Left lung (tissue), 10 donors: Measurements from ENCODE around the gene TTC34. TPM values are rescaled to one million over a fixed set of nuclear protein-coding genes. Genes with fewer than 3 reads are reported as not detected.
A peak's percentile ranks its signal among the peaks of the same experiment; 100 is the strongest.

Source experiments
- ATAC-seq: fragments of 200-7000 bp; cut with Tn5 transposase; one replicate; pipeline ENCODE4 v1.9.1; 2020; ENCODE audit warnings: moderate library complexity
- DNase-seq, 4 donors: peaks; one replicate each; pipeline ENCODE4 v3.0.0-alpha.2; 2013 to 2020
- H3K27ac ChIP-seq, 2 donors: fragments of 200-600 bp; sonication (generic) in 1 of 2; one replicate each; pipeline versions ENCODE4 v1.5.0 to v1.8.0; 2020 to 2021
- H3K27me3 ChIP-seq, 2 donors: fragments of 200-600 bp; sonication (generic) in 1 of 2; one replicate each; pipeline versions ENCODE4 v1.5.0 to v1.8.0; 2020 to 2021
- H3K36me3 ChIP-seq, 2 donors: fragments of 200-600 bp; sonication (generic) in 1 of 2; one replicate each; pipeline versions ENCODE4 v1.5.0 to v1.8.0; 2020 to 2021
- H3K4me1 ChIP-seq, 2 donors: fragments of 200-600 bp; one replicate each; pipeline ENCODE4 v1.8.0; 2021
- H3K4me3 ChIP-seq, 2 donors: fragments of 200-600 bp; sonication (generic) in 1 of 2; one replicate each; pipeline versions ENCODE4 v1.5.0 to v1.8.0; 2020 to 2021; ENCODE audit warnings: mild to moderate bottlenecking in 1 of 2
- H3K9me3 ChIP-seq, 2 donors: fragments of 200-600 bp; sonication (generic) in 1 of 2; one replicate each; pipeline versions ENCODE4 v1.5.0 to v1.8.0; 2020 to 2021
- CTCF ChIP-seq, 2 donors: fragments of 200-600 bp; sonication (generic) in 1 of 2; IDR thresholded peaks; one replicate each; pipeline versions ENCODE4 v1.5.0 to v1.8.0; 2021; ENCODE audit warnings: antibody characterized with exemption in 2 of 2
- intact Hi-C, 2 donors: fragments of 100-400 bp; cut with DNase I; formaldehyde crosslinking; loops; one replicate each; pipeline versions ENCODE4 v1.11.2 to v1.14.2; 2022
- polyA plus RNA-seq, 6 donors: library from polyadenylated mRNA; unstranded; fragments of 120-200 nt; gene quantifications; one replicate each; pipeline ENCODE4 v1.2.1, GENCODE V29; 2013; ENCODE audit not compliant: insufficient read length in 6 of 6
- total RNA-seq, 2 donors: library from RNA; stranded (reverse); fragmentation: NEBNext Ultra II Directional; extraction: Animal tissue kit (Norgen Biotek cat#: 25700); gene quantifications; one replicate each; pipeline ENCODE4 v1.2.1, GENCODE V29; 2021
- donor health status: DM: no; HTN: yes; CAD: no.
- donor health status: DM: no; HTN: no; CAD: no.

TTC34 gene
- total and polyA plus RNA-seq, 8 donors = 0.44 to 1.2 (median 0.69) TPM

DNA sequence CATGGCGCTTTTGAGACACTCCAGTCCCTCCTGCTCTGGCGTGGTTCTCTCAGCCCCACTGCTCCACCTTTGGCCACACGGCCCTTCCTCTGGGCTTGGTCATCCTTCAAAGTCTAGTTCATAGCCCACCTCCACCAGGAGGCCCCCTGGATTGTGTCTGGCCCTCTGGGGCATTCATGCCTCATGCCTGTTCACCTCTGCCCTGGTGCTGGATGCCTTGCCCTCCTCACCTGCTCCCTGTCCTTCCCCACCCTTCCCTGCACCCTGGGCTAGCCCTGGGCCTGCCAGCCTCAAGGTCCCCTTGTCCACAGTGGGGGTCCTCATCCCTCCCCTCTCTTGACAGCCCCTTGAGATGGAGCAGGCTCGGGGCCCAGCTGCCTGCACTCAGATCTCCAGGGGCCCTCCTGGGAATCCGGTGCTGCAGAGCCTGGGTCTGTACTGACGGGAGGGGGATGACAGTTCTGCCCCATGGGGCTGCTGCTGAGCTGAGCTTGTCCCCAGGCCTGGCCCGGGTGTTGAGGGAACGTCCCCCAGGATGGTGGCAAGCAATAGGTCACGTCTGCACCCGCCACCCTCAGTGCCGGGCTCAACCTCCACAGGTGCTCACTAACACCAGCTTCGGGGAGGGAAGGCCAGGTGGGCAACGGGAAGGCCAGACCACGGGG is 196.5 kb downstream of the TTC34 start:
- Histone ChIP-seq H3K27me3 (peaks cover 0 to 13% of the 10 kb centered on the region in 2 donors), H3K36me3 (no peaks in the 10 kb centered on the region), H3K4me3 (no peak overlapping the region), H3K4me1 (no peaks in the 10 kb centered on the region), H3K9me3 (no peaks in the 10 kb centered on the region), H3K27ac (no peak overlapping the region)
- intact Hi-C loops = no loop called here
- peak in 1 of 4 donors; percentile 57 for DNase-seq
- ATAC-seq = no peak
- no peak for TF ChIP-seq CTCF (IDR thresholded peaks at IDR 0.05)

- no peak for ATAC-seq
- Histone ChIP-seq H3K9me3 (no peaks in the 10 kb centered on the region), H3K4me1 (no peaks in the 10 kb centered on the region), H3K4me3 (no peak overlapping the region), H3K27me3 (peaks cover 0 to 13% of the 10 kb centered on the region in 2 donors), H3K36me3 (no peaks in the 10 kb centered on the region), H3K27ac (no peak overlapping the region)
- intact Hi-C loops = no loop called here
- DNase-seq = no peak
- no peak for TF ChIP-seq CTCF (IDR thresholded peaks at IDR 0.05)
Observed at GRCh38 chr1:2604156-2604843, 197.2 kb downstream of the TTC34 start.

DNA sequence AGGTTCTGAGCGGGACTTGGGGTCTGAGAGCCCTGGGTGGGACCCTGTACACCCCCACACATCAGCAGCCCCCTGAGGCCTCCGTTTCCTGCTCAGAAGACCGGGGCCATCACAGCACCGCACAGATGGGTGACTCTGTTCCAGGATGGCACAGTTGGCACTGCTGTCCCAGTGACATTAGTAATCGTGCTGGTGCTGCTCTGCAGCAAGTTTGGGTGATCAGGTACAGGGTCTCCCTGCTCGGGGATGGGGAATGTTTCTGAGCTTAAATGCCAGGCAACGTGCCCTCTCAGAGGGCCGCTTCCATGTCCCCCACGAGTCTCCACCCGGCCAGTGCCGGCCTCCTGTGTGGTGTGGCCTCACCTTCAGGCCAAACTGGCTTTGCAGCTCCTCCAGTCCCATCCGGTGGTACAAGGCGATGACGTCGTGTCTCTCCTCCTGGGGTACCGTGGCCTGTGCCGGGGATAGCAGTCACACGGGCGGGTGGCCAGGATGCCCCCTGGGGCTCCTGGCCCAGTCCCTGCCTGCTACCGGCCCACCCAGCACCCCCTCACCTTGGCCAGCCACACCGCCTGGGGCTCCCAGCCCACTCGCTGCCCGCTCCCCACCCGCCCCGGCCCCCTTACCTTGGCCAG is 197.9 kb downstream of the TTC34 start:
- TF ChIP-seq CTCF (IDR thresholded peaks at IDR 0.05) = no peak
- DNase-seq (peak in 1 of 4 donors; percentile 57), ATAC-seq (no peak)
- H3K4me3 ChIP-seq = no peak overlapping the region
- no peak overlapping the region for H3K27ac ChIP-seq
- no peaks in the 10 kb centered on the region for H3K9me3 ChIP-seq
- no peaks in the 10 kb centered on the region for H3K4me1 ChIP-seq
- H3K27me3 ChIP-seq = peaks cover 0 to 13% of the 10 kb centered on the region in 2 donors
- intact Hi-C loops = no loop called here
- no peaks in the 10 kb centered on the region for H3K36me3 ChIP-seq

DNA sequence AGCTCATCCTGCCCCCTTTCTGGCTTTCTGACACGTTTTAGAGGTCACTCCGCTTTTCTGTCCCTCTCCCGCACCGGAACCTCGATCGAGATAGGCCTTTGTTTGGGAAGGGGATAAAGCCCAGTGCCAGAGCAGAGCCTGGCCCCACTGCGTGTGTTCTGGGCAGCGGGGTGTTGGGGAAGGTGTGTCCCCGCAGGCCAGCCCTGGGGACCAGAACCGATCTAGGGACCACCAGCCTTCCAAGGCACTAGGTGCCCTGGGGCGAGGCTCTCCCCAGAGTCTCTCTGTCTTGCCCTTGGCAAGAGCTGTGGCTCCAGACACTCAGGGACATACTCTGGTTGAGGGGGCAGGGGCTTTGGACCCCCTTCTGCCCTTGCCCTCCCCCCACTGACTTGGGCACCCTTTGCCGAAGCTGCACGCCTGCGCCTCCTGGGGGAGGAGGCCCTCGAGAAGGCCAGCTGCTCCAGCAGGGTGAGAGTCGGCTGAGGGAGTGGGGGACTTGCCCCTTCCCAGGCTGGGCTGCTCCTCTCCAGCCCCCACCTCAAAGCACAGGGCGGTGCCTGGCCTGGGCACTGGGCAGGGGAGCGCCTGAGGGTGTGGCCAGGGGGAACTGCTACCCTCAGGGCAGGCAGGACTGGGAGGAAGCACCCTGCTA is 198.5 kb downstream of the TTC34 start:
- DNase-seq (no peak), ATAC-seq (no peak)
- Histone ChIP-seq H3K36me3 (no peaks in the 10 kb centered on the region), H3K9me3 (peaks cover 0 to 3% of the 10 kb centered on the region in 2 donors), H3K27ac (no peak overlapping the region), H3K27me3 (peaks cover 0 to 13% of the 10 kb centered on the region in 2 donors), H3K4me3 (no peak overlapping the region), H3K4me1 (no peaks in the 10 kb centered on the region)
- TF ChIP-seq CTCF (IDR thresholded peaks at IDR 0.05) = no peak
- intact Hi-C loops = no loop called here
